Measurements from ENCODE around the gene LAMP1.
A peak's percentile ranks its signal among the peaks of the same experiment; 100 is the strongest.

Gene LAMP1

DNA sequence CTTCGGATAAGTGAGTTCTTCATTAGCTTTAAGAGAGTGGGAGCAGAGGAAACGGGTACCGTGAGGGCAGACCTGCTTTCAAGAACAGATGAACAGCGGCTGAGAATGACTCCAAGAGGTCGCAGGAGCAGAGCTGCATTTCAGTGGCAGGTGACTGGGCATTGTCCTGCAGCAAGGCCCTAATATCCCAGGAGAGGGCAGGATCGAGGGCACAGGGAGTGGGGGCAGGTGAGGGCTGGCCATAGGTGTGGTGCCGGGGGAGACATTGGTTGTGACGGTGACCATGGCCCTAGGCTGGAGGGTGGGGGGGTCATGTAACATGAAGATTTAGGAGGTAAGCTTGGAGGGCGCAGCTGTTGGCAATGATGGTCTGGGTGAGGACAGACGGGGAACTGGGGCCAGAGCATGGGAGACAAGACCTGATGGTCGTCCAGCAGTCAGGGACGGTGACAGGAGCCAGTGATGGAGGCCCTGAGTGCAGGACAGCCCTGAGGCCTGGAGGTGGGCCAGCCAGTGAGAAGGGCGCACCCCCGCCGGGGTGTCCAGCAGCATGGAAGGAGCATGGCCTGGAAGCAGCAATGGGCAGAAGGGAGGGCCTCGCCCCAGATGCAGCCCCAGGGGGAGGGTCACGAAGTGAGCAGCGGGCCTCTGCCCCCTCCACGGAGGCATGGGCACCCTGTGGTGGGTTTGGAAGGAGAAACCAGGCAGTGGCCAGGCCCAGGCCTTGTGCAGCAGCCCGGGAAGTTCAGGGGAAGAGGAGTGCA, 29.2 kb upstream of the LAMP1 start:
- TF ChIP-seq, protein P1, sequence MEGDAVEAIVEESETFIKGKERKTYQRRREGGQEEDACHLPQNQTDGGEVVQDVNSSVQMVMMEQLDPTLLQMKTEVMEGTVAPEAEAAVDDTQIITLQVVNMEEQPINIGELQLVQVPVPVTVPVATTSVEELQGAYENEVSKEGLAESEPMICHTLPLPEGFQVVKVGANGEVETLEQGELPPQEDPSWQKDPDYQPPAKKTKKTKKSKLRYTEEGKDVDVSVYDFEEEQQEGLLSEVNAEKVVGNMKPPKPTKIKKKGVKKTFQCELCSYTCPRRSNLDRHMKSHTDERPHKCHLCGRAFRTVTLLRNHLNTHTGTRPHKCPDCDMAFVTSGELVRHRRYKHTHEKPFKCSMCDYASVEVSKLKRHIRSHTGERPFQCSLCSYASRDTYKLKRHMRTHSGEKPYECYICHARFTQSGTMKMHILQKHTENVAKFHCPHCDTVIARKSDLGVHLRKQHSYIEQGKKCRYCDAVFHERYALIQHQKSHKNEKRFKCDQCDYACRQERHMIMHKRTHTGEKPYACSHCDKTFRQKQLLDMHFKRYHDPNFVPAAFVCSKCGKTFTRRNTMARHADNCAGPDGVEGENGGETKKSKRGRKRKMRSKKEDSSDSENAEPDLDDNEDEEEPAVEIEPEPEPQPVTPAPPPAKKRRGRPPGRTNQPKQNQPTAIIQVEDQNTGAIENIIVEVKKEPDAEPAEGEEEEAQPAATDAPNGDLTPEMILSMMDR (IDR thresholded peaks at IDR 0.05; ENCODE audit: poor library complexity, severe bottlenecking): no peak
- DNase-seq (ENCODE audit: low spot score) (no peak), ATAC-seq (ENCODE audit: low read depth) (0 out of 3 replicates have a peak, but pooled peaks have one; percentile 12)
- H3K27me3 ChIP-seq (ENCODE audit: insufficient read depth, poor library complexity, severe bottlenecking): no peaks in the 10 kb centered on the region
- no peak overlapping the region for H3K4me3 ChIP-seq (ENCODE audit: severe bottlenecking)
- no peaks in the 10 kb centered on the region for H3K9me3 ChIP-seq (ENCODE audit: severe bottlenecking)
- H3K4me1 ChIP-seq (ENCODE audit: insufficient read depth, poor library complexity, severe bottlenecking): no peaks in the 10 kb centered on the region
- no peak overlapping the region for H3K27ac ChIP-seq (ENCODE audit: poor library complexity, severe bottlenecking)
- H3K36me3 ChIP-seq (ENCODE audit: low read depth): peaks cover 32% of the 10 kb centered on the region

DNA sequence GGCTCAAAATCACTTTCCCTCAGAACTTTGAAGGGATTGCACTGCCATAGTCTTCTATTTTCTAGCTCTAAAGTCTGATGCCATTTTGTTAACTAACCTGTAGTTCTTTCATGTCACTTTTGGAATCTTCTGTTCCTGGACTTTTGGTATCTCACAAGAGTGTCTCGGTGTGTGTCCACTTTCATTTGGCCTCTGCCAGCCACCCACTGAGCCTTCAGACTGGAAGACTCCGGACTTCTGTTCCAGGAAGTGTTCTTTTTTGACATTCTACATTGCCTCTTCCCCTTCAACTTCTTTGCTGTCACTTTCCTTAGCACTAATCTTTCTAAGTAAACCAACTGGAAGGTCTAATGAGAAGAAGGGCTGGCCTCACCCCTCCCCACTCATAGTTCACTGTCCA, 25.0 kb upstream of the LAMP1 start:
- DNase-seq (ENCODE audit: low spot score) (no peak), ATAC-seq (ENCODE audit: low read depth) (no peak)
- TF ChIP-seq, protein P1 (IDR thresholded peaks at IDR 0.05; ENCODE audit: poor library complexity, severe bottlenecking): no peak
- Histone ChIP-seq H3K4me3 (ENCODE audit: severe bottlenecking) (no peak overlapping the region), H3K36me3 (ENCODE audit: low read depth) (no peaks in the 10 kb centered on the region), H3K9me3 (ENCODE audit: severe bottlenecking) (no peaks in the 10 kb centered on the region), H3K27me3 (ENCODE audit: insufficient read depth, poor library complexity, severe bottlenecking) (no peaks in the 10 kb centered on the region), H3K27ac (ENCODE audit: poor library complexity, severe bottlenecking) (no peak overlapping the region), H3K4me1 (ENCODE audit: insufficient read depth, poor library complexity, severe bottlenecking) (no peaks in the 10 kb centered on the region)

DNA sequence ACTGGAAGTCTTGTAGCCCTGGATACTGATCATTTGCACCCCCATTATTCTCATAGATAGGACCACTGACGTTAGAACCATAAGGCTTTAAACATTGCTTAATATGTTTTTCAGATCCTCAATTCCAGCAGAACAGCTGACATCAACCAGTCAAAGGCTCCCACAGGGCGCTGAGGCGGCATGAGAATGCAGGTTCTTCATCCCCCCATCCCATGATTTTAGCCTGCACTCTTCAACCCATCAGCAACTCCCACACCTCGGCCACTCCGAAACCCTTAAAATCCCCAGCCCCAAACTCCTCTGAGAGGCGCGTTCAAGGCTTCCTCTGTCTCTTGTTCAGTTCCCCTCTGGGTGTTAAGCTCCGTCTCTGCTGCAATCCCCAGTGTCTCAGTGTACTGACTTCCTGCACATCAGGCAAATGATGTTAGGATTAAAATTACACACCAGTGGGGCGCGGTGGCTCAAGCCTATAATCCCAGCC, 24.3 kb upstream of the LAMP1 start:
- Histone ChIP-seq H3K27ac (ENCODE audit: poor library complexity, severe bottlenecking) (no peak overlapping the region), H3K4me1 (ENCODE audit: insufficient read depth, poor library complexity, severe bottlenecking) (no peaks in the 10 kb centered on the region), H3K4me3 (ENCODE audit: severe bottlenecking) (no peak overlapping the region), H3K9me3 (ENCODE audit: severe bottlenecking) (no peaks in the 10 kb centered on the region), H3K36me3 (ENCODE audit: low read depth) (no peaks in the 10 kb centered on the region), H3K27me3 (ENCODE audit: insufficient read depth, poor library complexity, severe bottlenecking) (no peaks in the 10 kb centered on the region)
- TF ChIP-seq, protein P1 (IDR thresholded peaks at IDR 0.05; ENCODE audit: poor library complexity, severe bottlenecking): no peak
- DNase-seq (ENCODE audit: low spot score) (no peak), ATAC-seq (ENCODE audit: low read depth) (no peak)

DNA sequence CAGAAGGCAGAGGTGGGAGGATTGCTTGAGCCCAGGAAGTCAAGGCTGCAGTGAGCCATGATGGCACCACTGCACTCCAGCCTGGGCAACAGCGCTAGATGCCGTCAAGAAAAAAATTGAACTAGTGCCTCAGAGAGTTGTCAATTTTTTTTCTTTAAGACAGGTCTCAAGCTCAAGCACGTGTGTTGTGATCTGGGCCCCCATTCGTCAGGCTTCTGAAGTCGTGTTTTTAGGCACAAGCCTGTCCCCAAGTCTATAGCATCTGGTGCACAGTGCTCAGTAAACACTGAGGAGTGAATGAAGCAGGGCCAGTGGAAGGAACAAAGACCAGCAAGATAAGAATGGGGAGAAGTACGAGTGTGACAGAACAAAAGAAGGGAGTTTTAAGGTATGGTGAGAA, 23.7 kb upstream of the LAMP1 start:
- Histone ChIP-seq H3K27me3 (ENCODE audit: insufficient read depth, poor library complexity, severe bottlenecking) (no peaks in the 10 kb centered on the region), H3K4me1 (ENCODE audit: insufficient read depth, poor library complexity, severe bottlenecking) (no peaks in the 10 kb centered on the region), H3K9me3 (ENCODE audit: severe bottlenecking) (no peaks in the 10 kb centered on the region), H3K27ac (ENCODE audit: poor library complexity, severe bottlenecking) (no peak overlapping the region), H3K4me3 (ENCODE audit: severe bottlenecking) (no peak overlapping the region), H3K36me3 (ENCODE audit: low read depth) (no peaks in the 10 kb centered on the region)
- TF ChIP-seq, protein P1 (IDR thresholded peaks at IDR 0.05; ENCODE audit: poor library complexity, severe bottlenecking): no peak
- ATAC-seq (ENCODE audit: low read depth) (no peak), DNase-seq (ENCODE audit: low spot score) (no peak)
